Measurements from ENCODE around the gene DCAKD.

DCAKD gene

DNA sequence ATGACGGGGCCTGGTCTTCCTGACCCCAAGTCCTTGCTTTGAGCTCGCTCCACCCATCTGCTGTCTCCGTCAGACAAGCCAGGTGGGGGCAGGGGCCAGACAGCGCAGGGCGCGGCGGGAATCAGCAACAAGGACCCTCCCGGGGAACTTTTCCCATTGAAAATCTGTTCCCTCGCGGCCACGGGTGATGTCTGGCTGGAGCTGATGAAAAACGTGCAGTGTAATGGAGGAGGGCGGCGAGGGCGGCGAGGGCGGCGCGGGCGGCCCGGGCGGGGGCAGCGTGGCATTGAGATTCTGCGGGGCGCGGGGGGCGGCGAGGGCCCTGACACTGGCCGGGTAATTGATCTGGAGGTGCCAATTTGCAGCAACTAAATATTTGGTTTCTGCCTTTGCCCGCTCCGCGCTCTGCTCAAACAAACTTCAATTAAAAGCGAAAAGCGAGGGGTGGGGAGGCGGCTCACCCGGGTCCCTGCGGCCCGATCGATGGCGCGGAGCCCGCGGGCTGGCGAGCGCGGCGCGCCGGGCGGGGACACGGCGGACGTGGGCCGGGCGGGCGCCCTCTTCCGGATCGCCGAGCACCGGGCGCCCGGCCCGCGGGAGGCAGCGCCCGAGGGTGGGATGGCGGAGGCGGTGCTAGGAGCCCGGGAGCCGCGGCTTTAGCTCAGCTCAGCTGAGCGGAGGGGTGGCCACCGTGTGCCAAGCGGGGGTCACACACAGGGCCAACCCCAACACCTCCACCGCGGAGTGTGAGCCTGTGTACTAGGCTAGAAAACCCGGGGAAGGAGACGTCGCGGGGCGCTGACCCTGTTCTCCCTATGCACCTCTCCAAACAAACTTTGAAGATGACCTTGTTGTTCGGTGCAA lies 32.4 kb downstream of the DCAKD start:
- POLR2A ChIA-PET: no interaction called here

DNA sequence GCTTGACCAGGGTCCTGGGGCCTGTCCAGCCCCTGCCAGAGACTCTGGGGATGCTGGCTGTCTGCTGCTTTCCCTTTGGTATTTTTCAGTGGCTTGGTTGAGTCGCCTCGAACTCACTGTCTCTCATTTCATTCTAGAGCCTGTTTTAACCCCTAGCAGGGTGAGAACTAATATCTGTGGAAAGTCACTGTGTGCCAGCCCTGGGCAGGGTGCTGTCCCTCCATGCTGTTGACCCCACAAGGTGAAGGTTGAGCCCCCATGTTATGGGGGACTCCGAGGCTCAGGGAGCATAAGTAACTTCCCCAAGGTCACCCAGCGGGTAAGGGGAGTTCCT lies 33.0 kb downstream of the DCAKD start:
- ChIA-PET POLR2A (no interaction called here), CTCF (interaction anchor here (1.0 to 12.5 kb wide), 10 partner anchors 8 to 119 kb away, joined by 3 to 196 read pairs (median 4); partner anchors contain the start of gene EFTUD2)
- TF ChIP-seq, protein P1, sequence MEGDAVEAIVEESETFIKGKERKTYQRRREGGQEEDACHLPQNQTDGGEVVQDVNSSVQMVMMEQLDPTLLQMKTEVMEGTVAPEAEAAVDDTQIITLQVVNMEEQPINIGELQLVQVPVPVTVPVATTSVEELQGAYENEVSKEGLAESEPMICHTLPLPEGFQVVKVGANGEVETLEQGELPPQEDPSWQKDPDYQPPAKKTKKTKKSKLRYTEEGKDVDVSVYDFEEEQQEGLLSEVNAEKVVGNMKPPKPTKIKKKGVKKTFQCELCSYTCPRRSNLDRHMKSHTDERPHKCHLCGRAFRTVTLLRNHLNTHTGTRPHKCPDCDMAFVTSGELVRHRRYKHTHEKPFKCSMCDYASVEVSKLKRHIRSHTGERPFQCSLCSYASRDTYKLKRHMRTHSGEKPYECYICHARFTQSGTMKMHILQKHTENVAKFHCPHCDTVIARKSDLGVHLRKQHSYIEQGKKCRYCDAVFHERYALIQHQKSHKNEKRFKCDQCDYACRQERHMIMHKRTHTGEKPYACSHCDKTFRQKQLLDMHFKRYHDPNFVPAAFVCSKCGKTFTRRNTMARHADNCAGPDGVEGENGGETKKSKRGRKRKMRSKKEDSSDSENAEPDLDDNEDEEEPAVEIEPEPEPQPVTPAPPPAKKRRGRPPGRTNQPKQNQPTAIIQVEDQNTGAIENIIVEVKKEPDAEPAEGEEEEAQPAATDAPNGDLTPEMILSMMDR (IDR thresholded peaks at IDR 0.05; ENCODE audit: control extremely low read depth, extremely low read depth, low read depth, missing control alignments): no peak
- DNase-seq (ENCODE audit: extremely low spot score): no peak

More for the DNA sequence above, 32.4 kb downstream of the DCAKD start:
- peak; percentile 67 for DNase-seq (ENCODE audit: extremely low spot score)
- TF ChIP-seq, protein P1 (IDR thresholded peaks at IDR 0.05; ENCODE audit: control extremely low read depth, extremely low read depth, low read depth, missing control alignments): peak; percentile 65
- CTCF ChIA-PET: interaction anchor here (0.7 to 12.5 kb wide), 21 partner anchors 8 to 243 kb away, joined by 3 to 196 read pairs (median 5); partner anchors contain the start of genes ACBD4 and EFTUD2

GRCh38 chr17:45016823-45017222 lies 34.6 kb downstream of the DCAKD start:
- TF ChIP-seq, protein P1 (IDR thresholded peaks at IDR 0.05; ENCODE audit: control extremely low read depth, extremely low read depth, low read depth, missing control alignments): no peak
- POLR2A ChIA-PET: no interaction called here
- CTCF ChIA-PET: interaction anchor here (1.0 to 12.5 kb wide), 2 partner anchors 18 to 94 kb away, joined by 4 to 196 read pairs; no protein-coding TSS in a partner anchor
- DNase-seq (ENCODE audit: extremely low spot score): no peak

GRCh38 chr17:45016237-45016636 lies 35.2 kb downstream of the DCAKD start:
- TF ChIP-seq, protein P1 (IDR thresholded peaks at IDR 0.05; ENCODE audit: control extremely low read depth, extremely low read depth, low read depth, missing control alignments): no peak
- ChIA-PET POLR2A (no interaction called here), CTCF (interaction anchor here (1.0 to 12.5 kb wide), 2 partner anchors 17 to 93 kb away, joined by 4 to 196 read pairs; no protein-coding TSS in a partner anchor)
- no peak for DNase-seq (ENCODE audit: extremely low spot score)

- DNase-seq (ENCODE audit: extremely low spot score): no peak
- TF ChIP-seq, protein P1 (IDR thresholded peaks at IDR 0.05; ENCODE audit: control extremely low read depth, extremely low read depth, low read depth, missing control alignments): no peak
- POLR2A ChIA-PET: interaction anchor here (0.6 kb wide), 1 partner anchor 52 kb away, joined by 10 read pairs; no protein-coding TSS in a partner anchor
- CTCF ChIA-PET: interaction anchor here (0.9 to 1.7 kb wide), 6 partner anchors 8 to 234 kb away, joined by 3 to 5 read pairs (median 3); no protein-coding TSS in a partner anchor
Observed at GRCh38 chr17:45013021-45013997, 38.1 kb downstream of the DCAKD start.

DNA sequence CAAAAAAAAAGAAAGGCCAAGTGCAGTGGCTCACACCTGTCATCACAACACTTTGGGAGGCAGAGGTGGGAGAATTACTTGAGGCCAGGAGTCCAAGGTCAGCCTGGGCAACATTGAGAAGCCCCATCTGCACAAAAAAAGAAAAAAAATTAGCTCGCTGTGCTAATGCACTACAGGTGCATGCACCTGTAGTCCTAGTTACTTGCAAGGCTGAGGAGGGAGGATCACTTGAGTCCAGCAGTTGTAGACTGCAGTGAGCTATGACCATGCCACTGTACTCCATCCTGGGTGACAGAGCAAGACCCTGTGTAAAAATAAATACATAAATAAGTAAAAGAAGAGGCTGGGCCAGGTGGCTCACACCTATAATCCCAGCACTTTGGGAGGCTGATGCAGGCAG lies 39.7 kb downstream of the DCAKD start:
- ChIA-PET CTCF (interaction anchor here (1.0 to 3.2 kb wide), 3 partner anchors 9 to 232 kb away, joined by 3 to 25 read pairs (median 5); no protein-coding TSS in a partner anchor), POLR2A (no interaction called here)
- DNase-seq (ENCODE audit: extremely low spot score): no peak
- TF ChIP-seq, protein P1 (IDR thresholded peaks at IDR 0.05; ENCODE audit: control extremely low read depth, extremely low read depth, low read depth, missing control alignments): no peak

Measured in GM10248 (cell line).